ENCODE results near the gene SIRT7. TPM values are rescaled to one million over a fixed set of nuclear protein-coding genes. Genes with fewer than 3 reads are reported as not detected.

SIRT7 gene
- polyA plus RNA-seq, 1 donor from 2014 or later, result 44.5 TPM

DNA sequence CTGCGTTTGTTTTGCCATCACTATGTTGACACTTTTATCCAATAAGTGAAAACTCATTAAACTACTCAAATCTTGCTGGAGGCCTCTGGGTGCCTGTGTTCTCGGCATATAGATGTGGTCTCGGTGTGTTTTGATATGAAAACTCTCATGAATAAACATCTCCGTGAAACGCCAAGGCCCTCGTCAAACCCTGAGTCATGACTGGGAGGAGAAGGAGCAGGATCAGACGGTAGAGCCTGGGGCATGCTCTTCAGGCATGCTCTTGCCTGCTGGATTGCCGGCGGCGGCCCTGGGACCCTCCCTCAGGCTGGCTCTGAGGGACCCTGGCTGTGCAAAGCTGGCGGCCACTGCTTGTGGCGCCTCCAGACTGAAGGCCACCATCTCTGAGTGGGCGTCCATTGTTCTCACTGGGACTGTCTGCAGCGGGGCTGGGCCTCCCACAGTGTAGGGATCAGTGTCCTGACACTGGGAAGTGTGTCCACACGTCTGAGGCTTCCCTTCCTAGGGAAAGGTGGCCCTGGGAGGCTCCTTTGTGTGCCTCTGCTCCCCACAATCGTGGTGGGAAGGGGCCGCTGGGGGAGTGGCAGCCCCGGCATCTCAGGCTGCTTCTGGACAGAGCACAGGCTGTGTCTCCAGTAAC lies 17.7 kb downstream of the SIRT7 start:
- no peak overlapping the region for H2AFZ ChIP-seq (ENCODE audit: low read depth, low read length)
- H3K9me3 ChIP-seq (ENCODE audit: low read length), result no peaks in the 10 kb centered on the region
- no peak overlapping the region for H3K4me2 ChIP-seq (ENCODE audit: low read length)
- no peaks in the 10 kb centered on the region for H3F3A ChIP-seq (ENCODE audit: insufficient read depth, low read length, poor library complexity, severe bottlenecking)
- no peaks in the 10 kb centered on the region for H4K20me1 ChIP-seq (ENCODE audit: insufficient read depth)
- no peaks in the 10 kb centered on the region for H3K9me2 ChIP-seq (ENCODE audit: insufficient read depth, low read length)
- TF ChIP-seq EP300 (conservative IDR thresholded peaks at IDR 0.05; ENCODE audit: poor library complexity, severe bottlenecking) (no peak), MXI1 (conservative IDR thresholded peaks at IDR 0.05; ENCODE audit: poor library complexity, severe bottlenecking) (no peak), RAD21 (conservative IDR thresholded peaks at IDR 0.05) (no peak), EZH2 (IDR thresholded peaks at IDR 0.05; ENCODE audit: borderline replicate concordance, insufficient read depth, low read length, poor library complexity, severe bottlenecking) (no peak), SMC3 (conservative IDR thresholded peaks at IDR 0.05; ENCODE audit: poor library complexity) (no peak), TAF1 (IDR thresholded peaks at IDR 0.05; ENCODE audit: low read depth) (no peak), POLR2AphosphoS5 (IDR thresholded peaks at IDR 0.05) (no peak)
- TF ChIP-seq, protein P1, sequence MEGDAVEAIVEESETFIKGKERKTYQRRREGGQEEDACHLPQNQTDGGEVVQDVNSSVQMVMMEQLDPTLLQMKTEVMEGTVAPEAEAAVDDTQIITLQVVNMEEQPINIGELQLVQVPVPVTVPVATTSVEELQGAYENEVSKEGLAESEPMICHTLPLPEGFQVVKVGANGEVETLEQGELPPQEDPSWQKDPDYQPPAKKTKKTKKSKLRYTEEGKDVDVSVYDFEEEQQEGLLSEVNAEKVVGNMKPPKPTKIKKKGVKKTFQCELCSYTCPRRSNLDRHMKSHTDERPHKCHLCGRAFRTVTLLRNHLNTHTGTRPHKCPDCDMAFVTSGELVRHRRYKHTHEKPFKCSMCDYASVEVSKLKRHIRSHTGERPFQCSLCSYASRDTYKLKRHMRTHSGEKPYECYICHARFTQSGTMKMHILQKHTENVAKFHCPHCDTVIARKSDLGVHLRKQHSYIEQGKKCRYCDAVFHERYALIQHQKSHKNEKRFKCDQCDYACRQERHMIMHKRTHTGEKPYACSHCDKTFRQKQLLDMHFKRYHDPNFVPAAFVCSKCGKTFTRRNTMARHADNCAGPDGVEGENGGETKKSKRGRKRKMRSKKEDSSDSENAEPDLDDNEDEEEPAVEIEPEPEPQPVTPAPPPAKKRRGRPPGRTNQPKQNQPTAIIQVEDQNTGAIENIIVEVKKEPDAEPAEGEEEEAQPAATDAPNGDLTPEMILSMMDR (IDR thresholded peaks at IDR 0.05; ENCODE audit: poor library complexity, severe bottlenecking), result no peak
- TF ChIP-seq, protein P2, sequence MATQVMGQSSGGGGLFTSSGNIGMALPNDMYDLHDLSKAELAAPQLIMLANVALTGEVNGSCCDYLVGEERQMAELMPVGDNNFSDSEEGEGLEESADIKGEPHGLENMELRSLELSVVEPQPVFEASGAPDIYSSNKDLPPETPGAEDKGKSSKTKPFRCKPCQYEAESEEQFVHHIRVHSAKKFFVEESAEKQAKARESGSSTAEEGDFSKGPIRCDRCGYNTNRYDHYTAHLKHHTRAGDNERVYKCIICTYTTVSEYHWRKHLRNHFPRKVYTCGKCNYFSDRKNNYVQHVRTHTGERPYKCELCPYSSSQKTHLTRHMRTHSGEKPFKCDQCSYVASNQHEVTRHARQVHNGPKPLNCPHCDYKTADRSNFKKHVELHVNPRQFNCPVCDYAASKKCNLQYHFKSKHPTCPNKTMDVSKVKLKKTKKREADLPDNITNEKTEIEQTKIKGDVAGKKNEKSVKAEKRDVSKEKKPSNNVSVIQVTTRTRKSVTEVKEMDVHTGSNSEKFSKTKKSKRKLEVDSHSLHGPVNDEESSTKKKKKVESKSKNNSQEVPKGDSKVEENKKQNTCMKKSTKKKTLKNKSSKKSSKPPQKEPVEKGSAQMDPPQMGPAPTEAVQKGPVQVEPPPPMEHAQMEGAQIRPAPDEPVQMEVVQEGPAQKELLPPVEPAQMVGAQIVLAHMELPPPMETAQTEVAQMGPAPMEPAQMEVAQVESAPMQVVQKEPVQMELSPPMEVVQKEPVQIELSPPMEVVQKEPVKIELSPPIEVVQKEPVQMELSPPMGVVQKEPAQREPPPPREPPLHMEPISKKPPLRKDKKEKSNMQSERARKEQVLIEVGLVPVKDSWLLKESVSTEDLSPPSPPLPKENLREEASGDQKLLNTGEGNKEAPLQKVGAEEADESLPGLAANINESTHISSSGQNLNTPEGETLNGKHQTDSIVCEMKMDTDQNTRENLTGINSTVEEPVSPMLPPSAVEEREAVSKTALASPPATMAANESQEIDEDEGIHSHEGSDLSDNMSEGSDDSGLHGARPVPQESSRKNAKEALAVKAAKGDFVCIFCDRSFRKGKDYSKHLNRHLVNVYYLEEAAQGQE (IDR thresholded peaks at IDR 0.05; ENCODE audit: borderline replicate concordance), result no peak
- no peaks in the 10 kb centered on the region for H3K79me2 ChIP-seq (replicated peaks; ENCODE audit: insufficient read depth, low read length)
- no peak overlapping the region for H3K4me3 ChIP-seq (ENCODE audit: low read length)
- no peaks in the 10 kb centered on the region for H3K36me3 ChIP-seq (ENCODE audit: insufficient read depth, low read length)
- no peak overlapping the region for H3K27ac ChIP-seq (ENCODE audit: low read length)
- H3K27me3 ChIP-seq (ENCODE audit: insufficient read depth, low read depth, low read length), result peaks cover 19% of the 10 kb centered on the region
- no peak overlapping the region for H3K9ac ChIP-seq (ENCODE audit: low read length)

DNA sequence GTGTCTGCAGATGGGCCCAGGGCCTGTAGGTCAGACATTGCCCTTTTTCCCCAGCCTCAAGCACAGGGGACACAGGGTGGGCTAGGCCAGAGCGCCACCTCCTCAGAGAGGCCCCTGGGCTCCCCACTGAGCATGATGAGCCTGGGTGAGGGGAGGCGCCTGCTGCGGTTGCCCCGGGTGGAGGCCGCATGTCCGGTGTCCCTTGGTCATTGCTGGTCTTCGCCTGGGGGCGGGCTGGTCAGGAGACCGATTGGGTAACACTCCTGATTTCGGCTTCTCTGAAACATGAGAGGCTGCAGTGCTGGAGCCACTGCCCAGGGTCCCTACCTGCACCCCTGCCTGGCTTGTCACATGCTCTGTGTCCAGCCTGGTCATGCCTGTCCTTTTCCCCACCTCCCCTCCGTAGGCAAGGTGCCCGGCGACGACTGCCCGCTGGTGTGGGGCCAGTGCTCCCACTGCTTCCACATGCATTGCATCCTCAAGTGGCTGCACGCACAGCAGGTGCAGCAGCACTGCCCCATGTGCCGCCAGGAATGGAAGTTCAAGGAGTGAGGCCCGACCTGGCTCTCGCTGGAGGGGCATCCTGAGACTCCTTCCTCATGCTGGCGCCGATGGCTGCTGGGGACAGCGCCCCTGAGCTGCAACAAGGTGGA lies 18.3 kb downstream of the SIRT7 start:
- TF ChIP-seq EP300 (conservative IDR thresholded peaks at IDR 0.05; ENCODE audit: poor library complexity, severe bottlenecking), result no peak
- no peak for TF ChIP-seq MXI1 (conservative IDR thresholded peaks at IDR 0.05; ENCODE audit: poor library complexity, severe bottlenecking)
- TF ChIP-seq, protein P1 (IDR thresholded peaks at IDR 0.05; ENCODE audit: poor library complexity, severe bottlenecking), result no peak
- TF ChIP-seq RAD21 (conservative IDR thresholded peaks at IDR 0.05), result no peak
- TF ChIP-seq SMC3 (conservative IDR thresholded peaks at IDR 0.05; ENCODE audit: poor library complexity), result no peak
- TF ChIP-seq EZH2 (IDR thresholded peaks at IDR 0.05; ENCODE audit: borderline replicate concordance, insufficient read depth, low read length, poor library complexity, severe bottlenecking), result no peak
- TF ChIP-seq POLR2AphosphoS5 (IDR thresholded peaks at IDR 0.05), result no peak
- TF ChIP-seq TAF1 (IDR thresholded peaks at IDR 0.05; ENCODE audit: low read depth), result no peak
- Histone ChIP-seq H3K36me3 (ENCODE audit: insufficient read depth, low read length) (no peaks in the 10 kb centered on the region), H3K4me2 (ENCODE audit: low read length) (no peak overlapping the region), H3K9me2 (ENCODE audit: insufficient read depth, low read length) (no peaks in the 10 kb centered on the region), H3K4me3 (ENCODE audit: low read length) (no peak overlapping the region), H3K27me3 (ENCODE audit: insufficient read depth, low read depth, low read length) (peaks cover 19% of the 10 kb centered on the region), H4K20me1 (ENCODE audit: insufficient read depth) (no peaks in the 10 kb centered on the region), H3K79me2 (replicated peaks; ENCODE audit: insufficient read depth, low read length) (no peaks in the 10 kb centered on the region), H3F3A (ENCODE audit: insufficient read depth, low read length, poor library complexity, severe bottlenecking) (no peaks in the 10 kb centered on the region), H2AFZ (ENCODE audit: low read depth, low read length) (no peak overlapping the region), H3K27ac (ENCODE audit: low read length) (no peak overlapping the region), H3K9me3 (ENCODE audit: low read length) (no peaks in the 10 kb centered on the region), H3K9ac (ENCODE audit: low read length) (no peak overlapping the region)
